Measurements from ENCODE around the gene PHETA2.

PHETA2 gene, protein sequence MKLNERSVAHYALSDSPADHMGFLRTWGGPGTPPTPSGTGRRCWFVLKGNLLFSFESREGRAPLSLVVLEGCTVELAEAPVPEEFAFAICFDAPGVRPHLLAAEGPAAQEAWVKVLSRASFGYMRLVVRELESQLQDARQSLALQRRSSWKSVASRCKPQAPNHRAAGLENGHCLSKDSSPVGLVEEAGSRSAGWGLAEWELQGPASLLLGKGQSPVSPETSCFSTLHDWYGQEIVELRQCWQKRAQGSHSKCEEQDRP

DNA sequence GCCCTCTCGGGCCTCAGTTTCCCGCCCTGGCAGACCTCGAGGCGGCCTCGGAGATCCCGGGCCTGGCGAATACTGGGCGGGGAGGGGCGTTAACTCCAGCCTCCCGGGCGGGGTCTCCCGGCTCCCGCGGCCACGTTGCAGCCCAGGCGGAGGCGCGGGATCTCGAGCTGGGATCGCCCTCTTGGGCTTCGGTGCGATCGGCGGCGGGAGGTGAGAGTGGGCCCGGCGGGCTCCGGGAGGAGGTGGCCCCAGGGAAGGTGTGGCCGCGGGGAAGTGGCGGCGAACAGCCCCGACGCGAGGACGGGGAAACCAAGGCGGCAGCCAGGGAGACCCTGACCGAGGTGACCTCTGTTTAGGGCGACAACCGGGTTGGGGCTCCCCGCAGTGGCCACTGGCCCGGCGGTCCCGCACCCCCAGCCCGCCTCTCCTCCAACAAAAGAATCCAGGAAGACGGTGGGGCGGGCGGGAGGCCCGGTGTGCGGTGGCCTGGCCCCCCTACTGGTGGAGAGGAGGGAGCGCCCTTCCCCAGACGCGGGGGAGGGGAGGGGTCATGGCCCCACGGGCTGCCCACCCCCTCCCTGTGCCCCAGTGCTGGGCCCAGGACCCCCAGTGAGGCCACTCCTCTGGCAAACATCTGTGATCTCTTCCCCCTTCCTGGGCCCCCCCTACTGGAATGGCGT is at the start of gene PHETA2:
Gene PHETA2, plus strand, starts transcription at position 117 of the 680 bp plus-strand sequence. CDS start 3,046 bp downstream, outside the sequence.
- DNase-seq: no peak

DNA sequence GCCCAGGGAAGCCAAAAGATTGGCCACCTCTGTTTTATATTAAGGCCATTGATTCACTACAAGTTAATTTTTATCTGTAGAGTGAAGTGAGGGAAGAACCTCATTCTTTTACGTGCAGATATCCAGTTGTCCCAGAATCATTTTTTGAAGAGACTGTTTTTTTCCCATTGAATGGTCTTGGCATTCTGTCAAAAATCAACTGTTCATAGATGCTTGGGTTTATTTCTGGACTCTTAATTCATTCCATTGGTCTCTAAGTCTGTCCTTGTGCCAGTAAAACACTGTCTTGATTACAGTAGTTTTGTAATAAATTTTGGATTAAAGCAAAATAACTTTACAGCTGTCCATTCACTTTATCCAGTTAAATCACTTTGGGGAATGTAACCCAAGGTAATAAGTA is 48.6 kb upstream of the PHETA2 start:
- no peak for DNase-seq

DNA sequence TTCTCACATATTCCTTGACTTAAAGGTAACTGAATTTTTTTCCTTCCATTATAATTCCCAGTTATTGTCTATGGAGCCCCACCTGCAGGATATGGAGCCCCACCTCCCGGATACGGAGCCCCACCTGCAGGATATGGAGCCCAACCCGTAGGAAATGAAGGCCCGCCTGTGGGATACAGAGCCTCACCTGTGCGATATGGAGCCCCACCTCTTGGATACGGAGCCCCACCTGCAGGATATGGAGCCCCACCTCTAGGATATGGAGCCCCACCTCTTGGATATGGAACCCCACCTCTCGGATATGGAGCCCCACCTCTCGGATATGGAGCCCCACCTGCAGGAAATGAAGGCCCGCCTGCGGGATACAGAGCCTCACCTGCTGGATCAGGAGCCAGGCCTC is 47.3 kb upstream of the PHETA2 start:
- no peak for DNase-seq

DNA sequence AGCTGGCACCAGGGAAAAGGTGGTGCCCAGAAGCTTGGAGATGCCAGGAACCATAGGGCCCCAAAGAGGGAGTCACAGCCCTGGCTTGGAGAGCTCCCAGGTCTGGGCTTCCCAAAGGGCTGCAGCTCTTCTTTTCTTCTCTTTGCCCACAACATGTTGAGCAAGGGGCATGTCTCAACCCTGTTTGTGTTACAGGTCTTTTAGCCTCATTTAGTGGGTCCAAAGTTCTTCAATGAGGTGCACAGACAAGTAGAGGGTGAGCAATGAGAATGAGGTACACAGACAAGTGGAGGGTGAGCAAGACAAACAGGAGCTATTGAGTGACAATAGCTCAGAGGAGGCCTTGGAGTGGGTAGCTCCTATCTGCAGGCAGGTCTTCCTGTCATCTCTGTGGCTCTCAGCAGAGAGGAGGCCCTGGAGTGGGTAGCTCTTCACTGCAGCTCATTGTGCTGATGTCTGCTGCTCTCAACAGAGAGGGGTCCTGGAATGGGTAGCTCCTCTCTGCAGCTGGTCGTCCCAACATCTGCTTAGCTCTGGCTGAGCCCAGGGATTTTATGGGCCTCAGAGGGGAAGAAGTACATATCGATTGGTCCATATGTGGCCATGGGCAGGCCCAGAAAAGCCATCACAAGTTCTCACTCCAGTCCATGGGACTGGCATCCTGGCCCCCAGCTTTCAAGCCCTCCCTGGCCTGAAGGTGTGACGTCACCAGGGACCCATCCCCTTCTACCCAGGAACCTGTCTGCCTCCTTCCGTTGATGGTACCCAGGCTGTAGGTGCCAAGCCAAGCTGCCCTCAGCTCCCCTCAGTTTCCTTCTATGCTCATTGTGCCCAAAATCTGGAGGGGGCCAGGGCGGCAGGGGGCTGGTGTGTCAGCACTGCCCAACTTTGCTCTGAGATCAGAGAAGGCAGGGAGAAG is 40.5 kb upstream of the PHETA2 start:
- no peak for DNase-seq

DNA sequence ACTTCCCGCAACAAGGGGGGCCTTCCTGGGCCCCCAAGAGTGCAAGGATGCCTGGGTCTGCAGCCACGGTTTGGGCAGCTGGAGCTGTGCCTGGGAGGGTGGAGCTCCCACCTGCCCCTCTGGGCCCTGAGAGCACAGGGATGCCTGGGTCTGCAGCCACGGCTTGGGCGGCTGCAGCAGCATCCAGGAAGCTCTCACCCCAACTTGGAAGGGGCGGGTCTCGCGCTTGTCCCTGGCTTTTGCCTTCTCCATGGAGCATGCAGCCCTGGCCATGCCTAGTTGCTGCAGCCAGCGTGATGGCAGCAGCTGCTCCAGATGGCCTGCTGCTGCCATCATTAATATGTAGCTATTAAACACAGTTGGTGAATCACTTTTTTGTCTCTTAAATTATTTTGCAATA is 38.8 kb upstream of the PHETA2 start:
- DNase-seq: no peak

DNA sequence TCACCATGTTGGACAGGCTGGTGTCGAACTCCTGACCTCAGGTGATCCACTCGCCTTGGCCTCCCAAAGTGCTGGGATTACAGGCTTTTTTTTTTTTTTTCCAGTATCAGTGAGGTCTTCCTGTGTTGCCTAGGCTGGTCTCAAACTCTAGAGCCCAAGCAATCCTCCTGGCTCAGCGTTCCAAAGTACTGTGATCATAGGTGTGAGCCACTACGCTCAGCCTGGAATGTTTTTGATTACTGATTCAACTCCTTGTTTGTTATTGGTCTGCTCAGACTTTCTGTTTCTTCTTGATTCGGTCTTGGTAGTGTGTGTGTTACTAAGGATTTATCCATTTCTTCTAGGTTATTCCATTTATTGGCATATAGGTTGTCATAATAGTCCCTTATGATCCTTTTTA is 34.8 kb upstream of the PHETA2 start:
- DNase-seq: no peak

DNA sequence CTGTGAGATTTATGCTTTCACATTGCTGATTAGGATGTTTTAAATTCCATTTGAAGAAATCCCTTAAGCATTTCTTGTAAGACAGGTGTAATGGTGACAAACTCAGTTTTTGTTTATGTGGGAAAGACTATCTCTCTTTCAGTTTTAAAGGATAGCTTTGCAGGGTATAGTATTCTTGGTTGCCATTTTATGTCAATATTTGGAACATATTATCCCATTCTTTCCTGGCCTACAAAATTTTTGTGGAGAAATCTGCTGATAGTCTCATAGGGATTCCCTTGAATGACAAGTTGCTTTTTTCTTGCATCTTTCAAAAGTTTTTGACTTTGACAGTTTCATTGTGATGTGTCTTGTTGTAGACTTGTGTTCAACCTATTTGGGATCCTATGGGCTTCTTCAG is 32.3 kb upstream of the PHETA2 start:
- DNase-seq: no peak

DNA sequence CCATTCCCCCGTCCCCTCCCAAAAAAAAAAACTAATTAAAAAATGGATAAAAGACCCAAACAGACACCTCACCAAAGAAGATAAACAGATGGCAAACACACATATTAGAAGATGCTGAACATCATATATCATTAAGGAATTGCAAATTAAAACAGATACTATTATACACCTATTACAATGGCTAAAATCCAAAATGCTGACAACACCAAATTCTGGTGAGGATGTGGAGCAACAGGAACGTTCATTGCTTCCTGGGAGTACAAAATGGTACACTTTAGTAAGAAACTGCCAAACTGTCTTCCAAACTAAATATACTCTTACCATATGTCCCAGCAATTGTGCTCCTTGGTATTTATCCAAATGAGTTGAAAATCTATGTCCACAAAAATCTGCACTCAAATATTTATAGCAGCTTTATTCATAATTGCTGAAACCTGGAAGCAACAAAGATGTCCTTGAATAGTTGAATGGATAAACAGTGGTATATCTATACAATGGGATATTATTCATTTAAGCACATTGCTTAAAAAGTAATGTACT is 23.3 kb upstream of the PHETA2 start:
- no peak for DNase-seq

DNA sequence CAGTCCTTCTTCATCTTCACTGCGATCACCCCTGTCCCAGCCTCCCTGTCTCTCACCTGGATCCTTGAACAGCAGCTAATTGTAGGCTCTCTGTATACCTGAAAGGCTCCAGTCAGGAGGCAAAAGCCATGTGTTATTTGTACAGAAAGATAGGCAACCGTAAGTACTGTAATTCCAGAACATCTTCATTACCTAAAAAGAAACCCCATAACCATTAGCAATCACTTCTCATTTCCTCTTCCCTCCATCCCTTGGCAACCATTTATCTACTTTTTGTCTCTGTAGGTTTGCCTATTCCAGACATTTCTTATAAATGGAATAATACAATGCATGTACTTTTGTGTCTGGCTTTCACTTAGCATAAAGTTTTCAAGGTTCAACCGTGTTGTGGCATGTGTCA is 21.3 kb upstream of the PHETA2 start:
- DNase-seq: no peak

DNA sequence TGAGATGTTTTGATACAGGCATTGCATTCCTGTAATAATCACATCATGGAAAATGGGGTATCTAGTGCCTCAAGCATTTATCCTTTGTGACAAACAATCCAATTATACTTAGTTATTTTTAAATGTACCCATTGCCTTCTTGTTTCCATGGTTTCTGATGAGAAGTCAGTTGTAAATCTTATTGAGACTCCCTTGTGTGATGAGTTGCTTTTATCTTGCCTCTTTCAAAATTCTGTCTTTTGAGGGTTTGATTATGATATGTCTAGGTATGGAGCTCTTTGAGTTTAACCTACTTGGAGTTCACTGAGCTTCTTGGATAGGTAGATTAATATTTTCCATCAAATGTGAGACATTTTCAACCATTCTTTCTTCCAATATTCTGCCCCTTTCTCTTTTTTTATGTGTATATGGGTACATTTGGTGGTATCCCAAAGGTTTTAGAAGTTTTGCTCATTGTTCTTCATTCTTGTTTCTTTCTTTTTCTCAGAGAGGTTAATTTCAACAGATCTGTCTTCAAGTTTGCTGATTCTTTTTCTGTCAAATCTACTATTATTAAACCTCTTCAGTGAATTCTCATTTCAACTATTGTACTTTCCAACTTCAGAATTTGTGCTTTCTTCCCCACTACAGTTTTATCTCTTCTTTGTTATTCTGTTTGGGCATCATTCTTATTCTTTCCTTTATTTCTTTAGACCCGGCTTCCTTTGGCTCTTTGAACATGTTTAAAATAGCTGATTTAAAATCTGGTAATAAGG is 17.1 kb upstream of the PHETA2 start:
- DNase-seq: no peak

DNA sequence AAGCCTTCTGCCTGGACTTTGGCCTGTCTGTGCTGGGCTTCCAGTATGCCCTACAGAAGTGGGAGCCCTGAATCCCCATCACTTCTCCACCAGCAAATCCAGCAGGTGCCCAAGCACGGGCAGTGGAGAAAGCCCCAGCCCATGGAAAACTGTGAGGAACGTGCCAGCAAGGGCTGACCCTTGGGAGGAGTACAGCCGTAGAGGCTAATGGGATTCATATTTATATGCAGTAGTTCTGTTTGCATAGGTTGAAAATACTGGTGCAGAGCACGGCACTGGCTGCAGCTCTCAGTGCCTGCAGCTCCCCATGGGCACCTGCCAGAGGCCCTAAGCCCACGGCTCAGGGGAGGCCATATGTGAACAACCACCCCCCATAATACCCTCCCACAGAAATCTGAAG is 13.6 kb upstream of the PHETA2 start:
- DNase-seq: no peak

DNA sequence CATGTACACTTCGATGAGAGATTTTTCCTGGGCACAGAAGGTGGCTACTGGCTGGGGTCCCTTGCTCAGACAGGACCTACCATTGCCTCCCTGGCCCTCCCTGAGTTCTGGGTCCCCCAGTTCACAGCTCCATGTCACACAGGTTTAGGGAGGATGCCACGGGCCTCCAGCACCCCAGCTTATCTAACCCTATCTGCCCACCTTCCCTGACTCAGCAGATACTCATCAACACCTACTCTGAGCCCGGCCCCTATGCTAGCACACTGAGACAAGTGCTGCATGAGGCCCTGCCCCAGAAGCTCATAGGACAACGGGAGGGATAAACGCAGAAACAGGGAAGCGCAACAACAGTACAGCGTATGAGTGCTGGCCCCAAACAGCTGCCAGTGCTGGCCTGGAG is 13.0 kb upstream of the PHETA2 start:
- DNase-seq: no peak

DNA sequence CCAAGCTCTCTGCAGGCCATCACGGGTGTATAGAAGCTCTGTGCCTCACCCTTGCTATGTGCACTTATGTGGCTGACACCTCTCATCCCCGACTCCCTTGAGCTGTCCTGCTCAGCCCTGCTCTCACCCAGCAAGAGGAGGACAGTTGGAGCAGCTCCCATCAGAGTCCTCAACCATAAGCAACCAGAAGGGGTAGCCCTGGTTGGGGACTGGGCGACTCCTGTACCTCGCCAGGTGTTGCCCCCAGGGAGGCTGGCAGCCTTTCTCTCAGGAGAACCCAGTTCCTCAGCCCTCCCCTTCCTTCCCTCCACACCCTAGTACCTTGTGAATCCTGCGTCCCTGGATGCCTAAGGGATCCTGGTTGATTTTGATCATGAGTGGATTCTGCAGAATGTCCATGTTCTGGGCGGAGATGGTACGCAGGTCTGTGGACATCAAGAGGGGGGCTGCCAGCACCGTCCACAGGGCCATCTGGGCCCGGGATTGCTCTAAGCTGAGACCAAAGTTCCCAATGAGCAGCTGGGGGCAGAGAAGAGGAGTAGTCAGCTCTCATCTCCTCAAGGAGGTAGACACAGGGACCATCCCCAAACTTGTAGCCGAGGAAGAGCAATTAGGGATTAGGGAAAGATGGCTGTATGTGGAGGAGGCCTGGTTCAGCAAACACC is 11.4 kb upstream of the PHETA2 start:
- no peak for DNase-seq

DNA sequence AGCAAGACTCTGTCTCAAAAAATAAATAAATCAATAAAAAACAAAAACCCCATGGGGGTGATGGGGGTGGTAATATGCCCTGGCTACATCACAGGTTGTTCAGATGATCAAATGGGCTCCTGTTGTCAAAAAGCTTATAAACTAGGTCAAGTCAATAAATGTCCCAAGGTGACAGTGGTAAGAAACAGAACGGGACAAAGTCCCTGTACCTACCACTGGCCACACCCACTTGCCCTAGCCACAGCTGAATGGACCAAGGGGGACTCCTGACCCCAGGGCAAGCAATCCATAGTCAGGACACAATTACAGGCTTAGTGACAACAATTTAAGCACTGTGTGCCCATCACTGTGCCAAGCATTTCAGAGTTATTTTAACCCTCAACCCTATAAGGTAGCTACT is 9.4 kb upstream of the PHETA2 start:
- no peak for DNase-seq

DNA sequence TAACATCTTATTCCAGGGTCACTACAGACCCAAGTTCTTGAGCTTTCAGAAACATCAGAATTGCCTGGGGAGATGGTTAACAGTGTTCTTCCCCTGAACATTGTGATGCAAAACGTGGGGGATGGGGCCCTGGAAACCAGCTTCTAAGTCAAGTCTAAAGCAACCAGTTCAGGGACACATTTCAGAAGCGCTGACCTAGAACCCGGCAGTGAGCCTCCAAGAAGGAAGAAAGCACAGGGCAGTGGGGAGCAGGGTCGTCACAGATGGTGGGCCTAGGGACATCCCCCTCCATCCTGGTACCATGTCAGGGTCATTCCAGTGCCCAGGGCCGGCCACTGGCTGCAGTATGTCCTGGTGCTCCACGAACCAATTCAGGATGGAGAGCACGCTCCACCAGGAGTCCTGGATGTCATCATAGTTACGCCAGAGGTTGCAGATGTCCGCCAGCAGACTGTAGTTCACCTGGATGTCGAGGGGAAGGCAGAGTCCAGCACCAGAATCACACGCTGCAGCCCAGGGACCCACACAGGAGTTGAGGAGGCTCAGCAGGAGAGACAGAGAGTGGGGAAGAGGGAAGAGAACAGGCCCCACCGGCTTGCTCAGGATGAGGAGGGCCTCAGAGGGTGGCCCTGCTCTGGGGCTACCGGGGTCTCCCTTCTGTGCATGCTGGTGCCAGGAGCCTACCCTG is 8.5 kb upstream of the PHETA2 start:
- no peak for DNase-seq

DNA sequence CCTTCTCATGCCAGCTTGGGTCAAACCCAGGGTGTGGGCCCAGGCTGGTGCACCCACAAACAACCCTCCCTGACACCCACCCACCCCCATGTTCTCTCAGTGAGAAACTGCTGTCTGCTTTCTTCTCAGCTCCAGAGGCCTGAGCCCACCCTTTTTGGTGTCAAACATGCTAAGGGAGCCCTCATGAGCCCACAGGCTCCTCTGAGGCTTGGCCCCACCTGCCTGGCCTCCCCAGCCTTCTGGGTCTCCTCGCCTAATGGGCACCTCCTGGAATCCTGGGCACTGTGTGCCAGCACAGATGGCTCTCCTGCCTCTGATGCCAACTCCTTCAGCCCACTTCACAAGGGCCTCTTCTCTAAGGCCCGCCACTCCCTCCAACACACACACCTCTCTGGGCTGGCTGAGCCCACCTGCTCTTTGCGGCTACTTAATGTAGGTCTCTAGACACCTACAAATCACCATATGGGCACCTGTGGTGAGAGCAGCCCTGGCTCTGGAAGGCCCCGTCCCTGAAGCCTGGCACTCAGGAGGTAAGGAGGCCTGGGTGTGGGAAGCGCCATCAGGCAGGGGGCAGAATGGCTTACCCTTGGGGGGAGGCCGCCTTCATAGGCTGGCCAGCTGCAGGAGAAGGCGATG is 7.8 kb upstream of the PHETA2 start:
- no peak for DNase-seq

DNA sequence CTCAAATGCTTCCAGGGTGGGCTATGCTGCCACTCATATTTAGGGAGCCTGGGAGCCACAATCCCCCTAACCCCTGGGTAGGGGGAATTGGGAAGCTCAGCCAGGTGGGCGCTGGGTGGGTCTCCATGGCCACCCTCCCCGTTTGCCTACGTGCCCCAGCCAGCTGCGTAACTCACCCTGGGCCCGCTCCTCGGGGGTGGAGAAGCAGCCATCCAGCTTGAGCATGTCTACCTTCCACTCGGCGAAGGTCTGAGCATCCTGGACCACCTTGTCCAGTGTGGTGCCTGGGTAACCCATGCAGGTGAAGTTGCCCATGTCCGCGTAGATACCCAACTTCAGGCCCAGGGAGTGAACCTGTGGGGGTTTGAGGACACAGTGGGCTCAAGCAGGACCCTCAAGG is 7.1 kb upstream of the PHETA2 start:
- DNase-seq: no peak

DNA sequence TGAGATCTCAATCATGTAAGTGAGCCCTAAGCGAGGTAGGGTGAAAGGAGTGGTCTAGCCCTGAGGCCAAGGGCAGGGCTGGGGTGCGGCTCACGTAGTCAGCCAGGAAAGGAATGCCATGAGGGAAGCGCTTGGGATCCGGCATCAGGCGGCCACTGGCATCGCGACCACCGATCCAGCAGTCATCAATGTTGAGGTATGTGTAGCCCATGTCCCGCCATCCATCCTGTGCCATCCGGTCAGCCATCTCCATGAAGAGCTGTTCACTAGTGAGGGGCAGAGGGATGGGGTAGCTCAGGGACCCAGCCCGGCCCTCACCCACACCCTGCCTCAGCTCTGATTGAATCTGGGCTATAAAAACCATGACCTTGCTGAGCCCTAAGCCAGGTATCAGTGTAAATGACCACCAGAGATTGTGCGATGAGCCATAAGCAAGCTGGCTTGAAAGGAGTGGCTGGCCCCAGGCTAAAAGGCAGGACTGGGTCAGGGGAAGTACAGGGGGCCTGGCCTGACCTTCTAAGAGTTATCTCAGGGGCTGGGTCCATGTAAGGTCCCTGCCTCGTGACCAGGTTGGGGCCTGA is 6.3 kb upstream of the PHETA2 start:
- no peak for DNase-seq

DNA sequence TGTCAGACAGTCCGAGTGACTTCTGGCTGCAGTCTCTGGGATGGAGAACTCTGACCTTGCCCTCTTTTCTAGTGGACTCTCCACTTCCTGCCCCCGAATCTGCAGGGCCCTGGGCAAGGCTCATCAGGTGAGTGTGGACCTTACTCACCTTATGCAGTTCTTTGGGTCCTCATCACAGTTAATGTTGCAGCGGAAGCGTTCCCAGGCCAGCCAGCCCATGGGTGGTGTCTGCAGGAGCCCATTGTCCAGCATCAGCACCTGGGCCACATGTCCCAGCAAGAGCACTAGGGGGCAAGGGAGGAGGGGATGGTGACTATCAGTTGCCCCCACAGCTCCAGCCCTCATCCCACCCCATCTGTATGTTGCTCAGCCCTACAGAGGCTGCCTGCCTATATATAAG is 5.8 kb upstream of the PHETA2 start:
- no peak for DNase-seq

DNA sequence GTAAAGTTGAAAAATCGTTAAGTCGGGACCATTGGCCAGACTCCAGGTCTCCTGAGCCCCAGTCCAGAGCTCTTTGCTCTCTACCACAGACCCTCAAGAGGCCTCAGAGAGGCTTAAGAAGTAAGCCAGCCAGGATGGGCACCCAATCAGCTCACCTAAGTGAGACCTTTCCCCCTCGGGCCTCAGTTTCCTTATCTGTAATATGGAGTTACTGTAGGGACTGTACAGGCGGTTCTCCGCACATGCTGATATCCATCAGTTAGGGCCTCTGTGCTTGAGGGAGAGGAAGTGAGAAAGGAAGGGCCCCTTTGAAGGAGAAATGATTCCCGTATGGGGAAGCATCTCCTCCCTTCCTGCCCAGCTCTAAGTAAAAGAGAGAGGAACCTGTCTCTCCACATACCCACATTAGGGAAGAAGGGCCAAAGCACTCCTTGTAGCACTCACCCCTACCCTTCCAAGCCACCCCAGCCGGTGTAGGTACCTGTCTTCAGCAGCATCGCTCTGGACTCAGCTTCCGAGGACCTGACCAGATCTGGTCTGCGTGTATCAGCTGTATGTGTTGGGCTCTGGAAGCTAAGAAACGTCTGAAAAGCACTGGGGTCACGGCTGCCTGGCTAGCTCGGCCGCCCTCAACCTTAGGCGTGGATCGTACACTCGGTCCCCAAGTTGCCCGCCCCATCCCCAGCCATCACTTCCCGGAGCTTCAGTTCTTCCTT is 4.1 kb upstream of the PHETA2 start:
- no peak for DNase-seq

Measured in NCI-H2227 treated with DMSO at 0.1 percent for 48 hours (cell line).